Measurements from ENCODE around the gene CTSE. TPM values are rescaled to one million over a fixed set of nuclear protein-coding genes. Genes with fewer than 3 reads are reported as not detected.
"Not testable (repeated sequence)": the region's sequence is repeated elsewhere in the genome, so short reads cannot be mapped to it uniquely, and the experiment has no call there.

Gene CTSE
- total RNA-seq, 2 experiments from 2014 or later, result not detected

DNA sequence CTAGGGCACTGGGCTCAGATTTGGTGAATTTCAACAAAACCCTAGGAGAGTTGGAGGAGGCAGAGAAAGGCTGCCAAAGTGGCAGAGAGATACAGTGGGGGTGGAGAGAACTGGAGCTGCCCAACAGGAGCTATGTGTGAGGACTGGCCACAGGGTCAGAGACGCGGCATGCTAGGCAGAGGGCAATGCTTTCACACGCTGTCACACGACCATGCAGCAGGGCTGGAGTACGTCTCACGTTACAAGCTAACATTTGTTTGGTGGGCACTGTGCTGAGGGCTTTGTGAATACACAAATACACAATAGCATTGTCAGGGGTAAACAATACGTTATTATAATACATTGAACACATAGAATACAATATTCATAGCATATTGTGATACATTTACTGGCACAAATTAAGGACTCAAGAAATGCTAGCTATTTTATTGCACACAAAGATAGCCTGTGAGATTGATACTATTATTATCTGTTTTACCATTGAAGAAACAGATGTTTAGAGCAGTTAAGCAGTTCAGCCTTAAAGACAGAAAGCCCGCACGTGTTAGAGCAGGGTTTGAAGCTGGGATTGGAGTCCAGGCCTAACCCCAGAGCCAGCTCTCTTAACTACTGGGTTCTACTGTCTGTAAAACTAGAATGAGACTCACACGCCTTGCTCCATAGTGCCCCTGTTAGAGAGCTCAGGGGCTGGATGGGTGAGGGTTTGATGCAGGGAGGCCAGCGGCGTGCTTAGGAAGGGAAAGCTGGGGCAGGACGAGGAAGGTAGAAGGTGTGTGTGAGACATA lies 25.0 kb downstream of the CTSE start:
- DNase-seq, result no peak
- Mint-ChIP-seq H3K4me3 (no peak overlapping the region), H3K27me3 (no peaks in the 10 kb centered on the region), H3K27ac (no peak overlapping the region), H3K9me3 (no peaks in the 10 kb centered on the region), H3K36me3 (ENCODE audit: low read depth) (no peaks in the 10 kb centered on the region), H3K4me1 (ENCODE audit: low read depth) (peaks cover 12% of the 10 kb centered on the region)
- no peak for ATAC-seq
- ChIA-PET POLR2A (interaction anchor here (1.2 kb wide), 1 partner anchor 62 kb away, joined by 3 read pairs; no protein-coding TSS in a partner anchor), CTCF (interaction anchor here (0.9 to 3.5 kb wide), 7 partner anchors 14 to 140 kb away, joined by 3 to 22 read pairs (median 4); no protein-coding TSS in a partner anchor)
- intact Hi-C loops (cut with micrococcal nuclease), result no loop called here
- TF ChIP-seq CTCF (IDR thresholded peaks at IDR 0.05), result no peak

GRCh38 chr1:205996641-205997040 lies 27.1 kb downstream of the CTSE start:
- POLR2A ChIA-PET; H3K27ac Mint-ChIP-seq; H3K9me3 Mint-ChIP-seq; intact Hi-C loops (cut with micrococcal nuclease); DNase-seq; H3K4me1 Mint-ChIP-seq (ENCODE audit: low read depth); H3K27me3 Mint-ChIP-seq; H3K4me3 Mint-ChIP-seq; ATAC-seq; H3K36me3 Mint-ChIP-seq (ENCODE audit: low read depth): not testable (repeated sequence)
- CTCF ChIA-PET, result interaction anchor here (1.9 kb wide), 1 partner anchor 20 kb away, joined by 9 read pairs; no protein-coding TSS in a partner anchor

DNA sequence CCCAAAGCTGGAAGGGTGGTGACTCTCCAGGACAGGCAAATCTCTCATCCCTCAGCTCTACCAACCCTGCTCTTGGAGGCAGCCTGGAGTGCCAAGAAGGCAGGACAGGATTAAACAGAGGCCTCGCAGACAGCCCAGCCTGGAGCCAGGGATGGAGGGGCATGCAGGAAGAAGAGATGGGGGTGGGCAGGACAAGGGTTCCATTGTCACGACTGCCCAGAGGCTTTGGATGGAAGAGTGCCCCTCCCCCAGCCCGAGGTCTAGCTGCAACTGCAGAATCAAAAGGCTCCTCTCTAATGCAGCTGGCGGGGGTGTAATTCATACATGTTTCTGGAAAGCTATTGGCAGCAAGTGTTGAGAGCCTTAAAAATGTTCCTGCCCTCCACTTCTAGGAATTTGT lies 29.3 kb downstream of the CTSE start:
- ATAC-seq (no peak), DNase-seq (no peak)
- POLR2A ChIA-PET, result no interaction called here
- Mint-ChIP-seq H3K36me3 (ENCODE audit: low read depth) (no peaks in the 10 kb centered on the region), H3K27me3 (peaks cover 3% of the 10 kb centered on the region), H3K4me3 (no peak overlapping the region), H3K9me3 (no peaks in the 10 kb centered on the region), H3K4me1 (ENCODE audit: low read depth) (no peaks in the 10 kb centered on the region), H3K27ac (no peak overlapping the region)
- CTCF ChIA-PET, result interaction anchor here (1.7 to 2.3 kb wide), 2 partner anchors 10 to 17 kb away, joined by 7 to 12 read pairs; no protein-coding TSS in a partner anchor
- TF ChIP-seq CTCF (IDR thresholded peaks at IDR 0.05), result no peak
- intact Hi-C loops (cut with micrococcal nuclease), result no loop called here

GRCh38 chr1:205993068-205993467 lies 30.6 kb downstream of the CTSE start:
- H3K4me1 Mint-ChIP-seq (ENCODE audit: low read depth), result no peaks in the 10 kb centered on the region
- ATAC-seq, result no peak

More at GRCh38 chr1:205993068-205993467, 30.6 kb downstream of the CTSE start:
- Mint-ChIP-seq H3K9me3 (no peaks in the 10 kb centered on the region), H3K4me3 (no peak overlapping the region), H3K27ac (no peak overlapping the region), H3K27me3 (peaks cover 3% of the 10 kb centered on the region), H3K36me3 (ENCODE audit: low read depth) (no peaks in the 10 kb centered on the region)
- TF ChIP-seq CTCF (IDR thresholded peaks at IDR 0.05), result no peak
- intact Hi-C loops (cut with micrococcal nuclease), result no loop called here
- POLR2A ChIA-PET, result interaction anchor here (0.5 kb wide), 1 partner anchor 101 kb away, joined by 4 read pairs; no protein-coding TSS in a partner anchor
- CTCF ChIA-PET, result interaction anchor here (0.5 to 2.3 kb wide), 4 partner anchors 9 to 579 kb away, joined by 3 to 12 read pairs (median 6); no protein-coding TSS in a partner anchor
- no peak for DNase-seq
